GM19023 (cell line): ENCODE results near the gene USO1.

Experiments
- ATAC-seq: cut with Tn5 transposase; IDR thresholded peaks from one replicate; pipeline ENCODE4 v1.9.1; 2021; ENCODE audit warnings: mild to moderate bottlenecking, moderate library complexity; ENCODE audit not compliant: unreplicated experiment

Gene USO1

GRCh38 chr4:75834095-75834771, 109.9 kb downstream of the USO1 start:
- no peak for ATAC-seq

- ATAC-seq = no peak
Observed at GRCh38 chr4:75834772-75835154, 110.4 kb downstream of the USO1 start.

GRCh38 chr4:75841641-75842520, 117.5 kb downstream of the USO1 start:
- no peak for ATAC-seq

- ATAC-seq = no peak
Observed at GRCh38 chr4:75843596-75843995, 119.2 kb downstream of the USO1 start.

GRCh38 chr4:75844151-75844662, 119.8 kb downstream of the USO1 start:
- ATAC-seq = no peak

GRCh38 chr4:75845992-75846391, 121.6 kb downstream of the USO1 start:
- ATAC-seq = no peak

- ATAC-seq = peak; percentile 79
Observed at GRCh38 chr4:75848171-75848760, 123.9 kb downstream of the USO1 start.

GRCh38 chr4:75848891-75849290, 124.5 kb downstream of the USO1 start:
- no peak for ATAC-seq

GRCh38 chr4:75849461-75849860, 125.1 kb downstream of the USO1 start:
- ATAC-seq = no peak

- no peak for ATAC-seq
Observed at GRCh38 chr4:75858721-75859120, 134.3 kb downstream of the USO1 start.

- ATAC-seq = no peak
Observed at GRCh38 chr4:75860606-75861005, 136.2 kb downstream of the USO1 start.
